Skeletal muscle satellite cell (primary cell): Measurements from ENCODE around the gene DCAF10.

Experiments
- H3K27me3 ChIP-seq: 2 replicates; pipeline ENCODE4 v1.7.0; 2013; ENCODE audit warnings: low read length; ENCODE audit not compliant: control insufficient read depth, insufficient read depth
- H3K36me3 ChIP-seq: 2 replicates; pipeline ENCODE4 v1.7.0; 2013; ENCODE audit warnings: mild to moderate bottlenecking, control low read depth, low read length; ENCODE audit not compliant: insufficient read depth
- H3K4me1 ChIP-seq: 2 replicates; pipeline ENCODE4 v1.7.0; 2013; ENCODE audit warnings: low read length; ENCODE audit not compliant: control insufficient read depth, insufficient read depth
- H3K4me2 ChIP-seq: 2 replicates; pipeline ENCODE4 v1.7.0; 2013; ENCODE audit warnings: mild to moderate bottlenecking, low read length
- H3K4me3 ChIP-seq: 2 replicates; pipeline ENCODE4 v1.7.0; 2013; ENCODE audit warnings: low read length
- H3K9ac ChIP-seq: 2 replicates; pipeline ENCODE4 v1.7.0; 2013; ENCODE audit warnings: mild to moderate bottlenecking, low read depth, low read length, moderate library complexity
- H3K9me3 ChIP-seq: replicated peaks from 2 replicates; pipeline ENCODE4 v1.7.0; 2013; ENCODE audit warnings: mild to moderate bottlenecking, control low read depth, low read length

Gene DCAF10

GRCh38 chr9:37769995-37770394 lies 30.6 kb upstream of the DCAF10 start:
- Histone ChIP-seq H3K36me3 (peaks cover 17% of the 10 kb centered on the region), H3K9me3 (no peaks in the 10 kb centered on the region), H3K4me2 (no peak overlapping the region), H3K27me3 (no peaks in the 10 kb centered on the region), H3K9ac (no peak overlapping the region), H3K4me3 (no peak overlapping the region), H3K4me1 (peaks cover 10% of the 10 kb centered on the region)

- H3K4me1 ChIP-seq, result peaks cover 19% of the 10 kb centered on the region
- no peak overlapping the region for H3K9ac ChIP-seq
- no peak overlapping the region for H3K4me2 ChIP-seq
- H3K27me3 ChIP-seq, result no peaks in the 10 kb centered on the region
- peaks cover 52% of the 10 kb centered on the region for H3K36me3 ChIP-seq
- H3K4me3 ChIP-seq, result no peak overlapping the region
- no peaks in the 10 kb centered on the region for H3K9me3 ChIP-seq
Observed at GRCh38 chr9:37775216-37775919, 25.2 kb upstream of the DCAF10 start.

GRCh38 chr9:37776328-37776727 lies 24.3 kb upstream of the DCAF10 start:
- no peaks in the 10 kb centered on the region for H3K27me3 ChIP-seq
- H3K36me3 ChIP-seq, result peaks cover 61% of the 10 kb centered on the region
- H3K9me3 ChIP-seq, result no peaks in the 10 kb centered on the region
- peaks cover 19% of the 10 kb centered on the region for H3K4me1 ChIP-seq
- H3K4me2 ChIP-seq, result no peak overlapping the region
- H3K4me3 ChIP-seq, result no peak overlapping the region
- no peak overlapping the region for H3K9ac ChIP-seq

- Histone ChIP-seq H3K9me3 (no peaks in the 10 kb centered on the region), H3K27me3 (no peaks in the 10 kb centered on the region), H3K4me2 (no peak overlapping the region), H3K9ac (no peak overlapping the region), H3K4me1 (peaks cover 19% of the 10 kb centered on the region), H3K4me3 (no peak overlapping the region), H3K36me3 (peaks cover 70% of the 10 kb centered on the region)
Observed at GRCh38 chr9:37778534-37778933, 22.1 kb upstream of the DCAF10 start.

GRCh38 chr9:37784291-37784615 lies 16.3 kb upstream of the DCAF10 start:
- Histone ChIP-seq H3K27me3 (no peaks in the 10 kb centered on the region), H3K9me3 (no peaks in the 10 kb centered on the region), H3K4me3 (peak overlapping the region; percentile 92), H3K4me1 (peaks cover 7% of the 10 kb centered on the region), H3K9ac (peak overlapping the region; percentile 94), H3K36me3 (peaks cover 41% of the 10 kb centered on the region), H3K4me2 (peak overlapping the region; percentile 88)

GRCh38 chr9:37784616-37785483 lies 15.7 kb upstream of the DCAF10 start, which contains the start of gene EXOSC3:
Gene EXOSC3, minus strand, starts transcription at chr9:37785064. Its CDS starts 20 bp downstream, at chr9:37785044.
- peak within 1 kb of the TSS; percentile 94 for H3K9ac ChIP-seq
- no peaks in the 10 kb centered on the region for H3K27me3 ChIP-seq
- peaks cover 7% of the 10 kb centered on the region for H3K4me1 ChIP-seq
- peak within 1 kb of the TSS; percentile 88 for H3K4me2 ChIP-seq
- H3K9me3 ChIP-seq, result no peaks in the 10 kb centered on the region
- peaks cover 35% of the 10 kb centered on the region for H3K36me3 ChIP-seq
- peak within 1 kb of the TSS; percentile 92 for H3K4me3 ChIP-seq

- no peak overlapping the region for H3K4me3 ChIP-seq
- H3K27me3 ChIP-seq, result no peaks in the 10 kb centered on the region
- H3K4me2 ChIP-seq, result no peak overlapping the region
- no peaks in the 10 kb centered on the region for H3K9me3 ChIP-seq
- H3K4me1 ChIP-seq, result peaks cover 7% of the 10 kb centered on the region
- no peak overlapping the region for H3K9ac ChIP-seq
- H3K36me3 ChIP-seq, result peaks cover 14% of the 10 kb centered on the region
Observed at GRCh38 chr9:37787059-37787458, 13.5 kb upstream of the DCAF10 start.

GRCh38 chr9:37788332-37788731 lies 12.3 kb upstream of the DCAF10 start:
- Histone ChIP-seq H3K36me3 (peaks cover 1% of the 10 kb centered on the region), H3K9me3 (no peaks in the 10 kb centered on the region), H3K4me3 (no peak overlapping the region), H3K9ac (no peak overlapping the region), H3K4me1 (peaks cover 7% of the 10 kb centered on the region), H3K27me3 (no peaks in the 10 kb centered on the region), H3K4me2 (no peak overlapping the region)

- no peaks in the 10 kb centered on the region for H3K9me3 ChIP-seq
- no peak overlapping the region for H3K4me3 ChIP-seq
- H3K9ac ChIP-seq, result no peak overlapping the region
- no peaks in the 10 kb centered on the region for H3K27me3 ChIP-seq
- H3K4me2 ChIP-seq, result no peak overlapping the region
- no peaks in the 10 kb centered on the region for H3K36me3 ChIP-seq
- no peaks in the 10 kb centered on the region for H3K4me1 ChIP-seq
Observed at GRCh38 chr9:37790096-37790495, 10.5 kb upstream of the DCAF10 start.

GRCh38 chr9:37792122-37792521 lies 8.5 kb upstream of the DCAF10 start:
- Histone ChIP-seq H3K4me3 (no peak overlapping the region), H3K27me3 (no peaks in the 10 kb centered on the region), H3K36me3 (no peaks in the 10 kb centered on the region), H3K9ac (no peak overlapping the region), H3K4me2 (no peak overlapping the region), H3K4me1 (no peaks in the 10 kb centered on the region), H3K9me3 (no peaks in the 10 kb centered on the region)

- H3K9ac ChIP-seq, result no peak overlapping the region
- no peaks in the 10 kb centered on the region for H3K27me3 ChIP-seq
- no peaks in the 10 kb centered on the region for H3K9me3 ChIP-seq
- no peaks in the 10 kb centered on the region for H3K36me3 ChIP-seq
- H3K4me2 ChIP-seq, result no peak overlapping the region
- H3K4me3 ChIP-seq, result no peak overlapping the region
- peaks cover 5% of the 10 kb centered on the region for H3K4me1 ChIP-seq
Observed at GRCh38 chr9:37796232-37796631, 4.4 kb upstream of the DCAF10 start.
